ENCODE data around the gene CTDSPL2.
A peak's percentile ranks its signal among the peaks of the same experiment; 100 is the strongest.
"Not testable (repeated sequence)": the region's sequence is repeated elsewhere in the genome, so short reads cannot be mapped to it uniquely, and the experiment has no call there.

Gene CTDSPL2

GRCh38 chr15:44550256-44550655 lies 122.8 kb downstream of the CTDSPL2 start:
- peaks cover 29% of the 10 kb centered on the region for H3K4me1 ChIP-seq
- H3K4me3 ChIP-seq (ENCODE audit: low read depth, low read length): no peak overlapping the region
- no peaks in the 10 kb centered on the region for H3K27me3 ChIP-seq
- no peaks in the 10 kb centered on the region for H3K9me3 ChIP-seq
- peak; percentile 39 for TF ChIP-seq CTCF (IDR thresholded peaks at IDR 0.05; ENCODE audit: low read depth, low read length)
- DNase-seq: no peak
- H3K36me3 ChIP-seq: peaks cover 50% of the 10 kb centered on the region

- TF ChIP-seq CTCF (IDR thresholded peaks at IDR 0.05; ENCODE audit: low read depth, low read length): no peak
- Histone ChIP-seq H3K36me3 (peaks cover 55% of the 10 kb centered on the region), H3K27me3 (no peaks in the 10 kb centered on the region), H3K9me3 (no peaks in the 10 kb centered on the region), H3K4me3 (ENCODE audit: low read depth, low read length) (no peak overlapping the region), H3K4me1 (peaks cover 29% of the 10 kb centered on the region)
- DNase-seq: no peak
Measured at GRCh38 chr15:44550734-44551133, 123.3 kb downstream of the CTDSPL2 start.

GRCh38 chr15:44554934-44555723 lies 127.7 kb downstream of the CTDSPL2 start:
- Histone ChIP-seq H3K4me3 (ENCODE audit: low read depth, low read length) (no peak overlapping the region), H3K9me3 (no peaks in the 10 kb centered on the region), H3K4me1 (peaks cover 17% of the 10 kb centered on the region), H3K27me3 (no peaks in the 10 kb centered on the region), H3K36me3 (peaks cover 83% of the 10 kb centered on the region)
- TF ChIP-seq CTCF (IDR thresholded peaks at IDR 0.05; ENCODE audit: low read depth, low read length): no peak
- no peak for DNase-seq

DNA sequence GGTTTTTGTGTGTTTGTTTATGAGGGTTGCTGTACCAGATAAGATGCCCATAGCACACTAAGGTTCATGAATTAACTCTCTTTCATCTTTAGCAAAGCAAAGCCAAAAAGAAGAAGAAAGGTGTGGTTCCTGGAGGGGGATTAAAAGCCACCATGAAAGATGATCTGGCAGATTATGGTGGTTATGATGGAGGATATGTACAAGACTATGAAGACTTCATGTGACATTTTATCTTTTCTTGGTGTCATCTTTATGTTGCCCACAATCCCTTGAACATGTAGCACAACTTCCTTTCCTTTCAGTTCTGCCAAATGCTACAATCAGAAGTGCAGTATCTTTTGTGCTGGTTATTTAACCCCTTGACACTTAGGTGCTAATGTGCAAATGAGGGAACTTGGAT lies 133.5 kb downstream of the CTDSPL2 start:
- not testable (repeated sequence) for H3K4me1 ChIP-seq; H3K4me3 ChIP-seq (ENCODE audit: low read depth, low read length); H3K9me3 ChIP-seq; H3K27me3 ChIP-seq; DNase-seq
- H3K36me3 ChIP-seq: peaks cover 93% of the 10 kb centered on the region

- H3K4me1 ChIP-seq: no peaks in the 10 kb centered on the region
- no peak for DNase-seq
- H3K9me3 ChIP-seq: peaks cover 3% of the 10 kb centered on the region; the same call in 1 of the 2 replicates
- TF ChIP-seq CTCF (IDR thresholded peaks at IDR 0.05; ENCODE audit: low read depth, low read length): no peak
- no peak overlapping the region for H3K4me3 ChIP-seq (ENCODE audit: low read depth, low read length)
- peaks cover 66% of the 10 kb centered on the region for H3K36me3 ChIP-seq
- no peaks in the 10 kb centered on the region for H3K27me3 ChIP-seq
Measured at GRCh38 chr15:44565387-44566154, 138.1 kb downstream of the CTDSPL2 start.

- Histone ChIP-seq H3K9me3 (peaks cover 3% of the 10 kb centered on the region; the same call in 1 of the 2 replicates), H3K36me3 (peaks cover 61% of the 10 kb centered on the region), H3K4me1 (no peaks in the 10 kb centered on the region), H3K4me3 (ENCODE audit: low read depth, low read length) (no peak overlapping the region), H3K27me3 (no peaks in the 10 kb centered on the region)
- DNase-seq: no peak
- no peak for TF ChIP-seq CTCF (IDR thresholded peaks at IDR 0.05; ENCODE audit: low read depth, low read length)
Measured at GRCh38 chr15:44566155-44566540, 138.7 kb downstream of the CTDSPL2 start.
